ENCODE measurements around the gene TMEM176B. TPM values are rescaled to one million over a fixed set of nuclear protein-coding genes. Genes with fewer than 3 reads are reported as not detected.

Gene TMEM176B
- total RNA-seq, 2 donors from 2014 or later, result 0.31 to 0.35 TPM

DNA sequence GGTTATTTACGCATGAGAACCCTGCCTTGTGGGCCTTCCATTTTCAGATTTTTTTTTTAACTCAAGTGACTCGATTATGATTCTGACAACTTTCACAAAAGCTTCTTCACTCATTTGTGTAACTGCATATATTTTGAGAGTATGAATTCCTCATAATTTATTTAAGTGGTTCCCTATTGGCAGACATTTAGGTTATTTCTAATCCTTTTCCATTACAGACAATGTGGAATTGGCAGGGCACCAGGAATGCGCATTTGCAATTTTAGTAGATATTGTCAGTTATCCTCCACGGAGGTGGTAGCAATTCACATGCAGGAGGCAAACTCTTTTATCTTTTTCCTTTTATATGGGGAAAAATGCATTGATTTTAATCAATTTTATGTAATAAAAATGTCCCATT is 2.5 kb downstream of the TMEM176B start:
- Mint-ChIP-seq H3K4me1 (peaks cover 4% of the 10 kb centered on the region), H3K36me3 (ENCODE audit: low read depth) (no peaks in the 10 kb centered on the region), H3K27me3 (ENCODE audit: insufficient read depth) (peaks cover 55% of the 10 kb centered on the region), H3K4me3 (no peak overlapping the region), H3K9me3 (peaks cover 1% of the 10 kb centered on the region), H3K27ac (no peak overlapping the region)
- DNase-seq, result no peak
- no peak overlapping the region for H3K27ac ChIP-seq (ENCODE audit: low read depth, low read length)
- no peaks in the 10 kb centered on the region for H3K36me3 ChIP-seq (ENCODE audit: control insufficient read depth, insufficient read depth, low read length)
- TF ChIP-seq, protein P1, sequence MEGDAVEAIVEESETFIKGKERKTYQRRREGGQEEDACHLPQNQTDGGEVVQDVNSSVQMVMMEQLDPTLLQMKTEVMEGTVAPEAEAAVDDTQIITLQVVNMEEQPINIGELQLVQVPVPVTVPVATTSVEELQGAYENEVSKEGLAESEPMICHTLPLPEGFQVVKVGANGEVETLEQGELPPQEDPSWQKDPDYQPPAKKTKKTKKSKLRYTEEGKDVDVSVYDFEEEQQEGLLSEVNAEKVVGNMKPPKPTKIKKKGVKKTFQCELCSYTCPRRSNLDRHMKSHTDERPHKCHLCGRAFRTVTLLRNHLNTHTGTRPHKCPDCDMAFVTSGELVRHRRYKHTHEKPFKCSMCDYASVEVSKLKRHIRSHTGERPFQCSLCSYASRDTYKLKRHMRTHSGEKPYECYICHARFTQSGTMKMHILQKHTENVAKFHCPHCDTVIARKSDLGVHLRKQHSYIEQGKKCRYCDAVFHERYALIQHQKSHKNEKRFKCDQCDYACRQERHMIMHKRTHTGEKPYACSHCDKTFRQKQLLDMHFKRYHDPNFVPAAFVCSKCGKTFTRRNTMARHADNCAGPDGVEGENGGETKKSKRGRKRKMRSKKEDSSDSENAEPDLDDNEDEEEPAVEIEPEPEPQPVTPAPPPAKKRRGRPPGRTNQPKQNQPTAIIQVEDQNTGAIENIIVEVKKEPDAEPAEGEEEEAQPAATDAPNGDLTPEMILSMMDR (conservative IDR thresholded peaks at IDR 0.05), result no peak
- 80 to 100% methylated on average over 1 to 4 of the region's 4 CpGs for WGBS, 2 experiments (ENCODE audit: insufficient coverage in 1 of 2, insufficient read length in 1 of 2)
- H3K4me3 ChIP-seq (ENCODE audit: low read length), result no peak overlapping the region
- H3K9me3 ChIP-seq (ENCODE audit: control insufficient read depth, low read length), result peaks cover 5% of the 10 kb centered on the region
- H3K9ac ChIP-seq (ENCODE audit: extremely low read depth, low read length, poor library complexity, severe bottlenecking), result no peak overlapping the region
- peaks cover 80% of the 10 kb centered on the region for H3K27me3 ChIP-seq (ENCODE audit: control insufficient read depth, insufficient read depth, low read length, poor library complexity, severe bottlenecking)
- H3K4me1 ChIP-seq (ENCODE audit: control insufficient read depth, insufficient read depth, low read length), result no peaks in the 10 kb centered on the region

DNA sequence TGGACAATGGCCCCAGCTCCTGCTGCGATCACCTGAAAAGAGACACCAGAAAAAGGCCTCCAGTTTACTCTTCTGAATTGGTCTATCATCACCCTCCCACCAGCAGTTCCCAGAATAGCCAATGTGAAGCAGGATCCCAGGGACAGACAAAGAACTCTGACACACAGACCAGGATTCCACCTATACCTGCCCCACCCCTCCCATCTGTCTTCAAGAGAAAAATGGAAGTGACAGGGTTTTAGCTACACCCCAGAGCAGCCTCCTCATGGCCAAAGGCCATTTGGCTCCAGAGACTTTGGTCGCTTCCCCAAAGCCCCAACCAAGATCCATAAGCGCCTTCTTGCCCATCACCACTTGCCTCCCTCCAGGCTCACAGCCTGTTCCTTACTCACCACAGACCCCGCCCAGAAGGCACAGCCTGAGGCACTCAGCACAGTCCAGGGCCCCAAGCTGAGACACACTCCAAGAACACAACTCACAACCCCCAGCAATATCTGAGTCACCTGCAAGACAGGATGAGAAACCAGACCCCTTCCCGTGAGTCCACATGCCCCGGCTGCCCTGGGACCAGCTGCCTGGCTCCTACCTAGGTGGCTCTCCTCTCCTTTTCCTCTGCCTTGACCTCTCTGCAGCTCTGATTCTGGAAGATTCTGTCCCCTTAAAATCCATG is 6.5 kb downstream of the TMEM176B start:
- H3K9me3 ChIP-seq (ENCODE audit: control insufficient read depth, low read length), result no peaks in the 10 kb centered on the region
- H3K4me3 Mint-ChIP-seq, result no peak overlapping the region
- peaks cover 36% of the 10 kb centered on the region for H3K27me3 Mint-ChIP-seq (ENCODE audit: insufficient read depth)
- no peak overlapping the region for H3K27ac ChIP-seq (ENCODE audit: low read depth, low read length)
- no peaks in the 10 kb centered on the region for H3K36me3 ChIP-seq (ENCODE audit: control insufficient read depth, insufficient read depth, low read length)
- 83 to 92% methylated on average over 4 to 6 of the region's 6 CpGs for WGBS, 2 experiments (ENCODE audit: insufficient coverage in 1 of 2, insufficient read length in 1 of 2)
- no peaks in the 10 kb centered on the region for H3K4me1 Mint-ChIP-seq
- no peaks in the 10 kb centered on the region for H3K4me1 ChIP-seq (ENCODE audit: control insufficient read depth, insufficient read depth, low read length)
- H3K9me3 Mint-ChIP-seq, result no peaks in the 10 kb centered on the region
- no peak overlapping the region for H3K9ac ChIP-seq (ENCODE audit: extremely low read depth, low read length, poor library complexity, severe bottlenecking)
- no peak for DNase-seq
- H3K36me3 Mint-ChIP-seq (ENCODE audit: low read depth), result no peaks in the 10 kb centered on the region
- peaks cover 40% of the 10 kb centered on the region for H3K27me3 ChIP-seq (ENCODE audit: control insufficient read depth, insufficient read depth, low read length, poor library complexity, severe bottlenecking)
- TF ChIP-seq, protein P1 (conservative IDR thresholded peaks at IDR 0.05), result no peak
- no peak overlapping the region for H3K4me3 ChIP-seq (ENCODE audit: low read length)
- H3K27ac Mint-ChIP-seq, result no peak overlapping the region

DNA sequence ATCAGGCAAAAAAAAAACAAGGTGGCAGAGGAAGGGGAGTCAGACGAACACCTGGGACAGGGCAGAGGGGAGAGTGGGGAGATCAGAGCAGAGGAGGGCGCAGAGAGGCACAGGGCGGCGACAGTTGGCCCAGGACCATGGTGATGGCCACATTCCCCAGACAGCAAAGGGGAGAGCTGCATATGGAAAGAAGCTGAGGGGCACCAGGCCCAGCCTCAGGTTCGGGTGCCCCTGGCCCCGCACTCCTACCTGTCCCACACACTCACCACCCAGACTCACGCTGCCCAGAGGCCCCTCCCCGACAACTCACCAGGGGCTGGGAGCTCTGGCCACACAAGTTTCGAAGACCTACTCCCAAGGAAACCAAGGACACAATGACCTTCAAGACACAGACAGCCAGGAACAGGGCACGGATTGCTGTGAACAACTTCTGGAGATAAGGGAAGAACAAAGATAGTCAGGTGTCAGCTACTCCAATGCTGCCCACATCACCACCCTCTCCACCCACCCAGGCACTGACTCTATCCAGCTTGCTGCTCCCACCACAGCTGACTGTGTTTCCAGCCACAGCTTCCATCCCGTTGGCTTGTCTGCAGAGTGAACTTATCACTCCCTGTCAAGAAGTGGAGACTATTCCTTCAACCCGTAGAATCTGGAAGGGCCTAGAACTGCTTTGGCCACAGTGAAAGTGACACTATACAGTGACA is 8.3 kb downstream of the TMEM176B start:
- no peaks in the 10 kb centered on the region for H3K9me3 Mint-ChIP-seq
- peaks cover 23% of the 10 kb centered on the region for H3K27me3 Mint-ChIP-seq (ENCODE audit: insufficient read depth)
- no peaks in the 10 kb centered on the region for H3K36me3 Mint-ChIP-seq (ENCODE audit: low read depth)
- Histone ChIP-seq H3K9ac (ENCODE audit: extremely low read depth, low read length, poor library complexity, severe bottlenecking) (no peak overlapping the region), H3K36me3 (ENCODE audit: control insufficient read depth, insufficient read depth, low read length) (no peaks in the 10 kb centered on the region), H3K4me3 (ENCODE audit: low read length) (no peak overlapping the region), H3K4me1 (ENCODE audit: control insufficient read depth, insufficient read depth, low read length) (no peaks in the 10 kb centered on the region), H3K27ac (ENCODE audit: low read depth, low read length) (no peak overlapping the region), H3K27me3 (ENCODE audit: control insufficient read depth, insufficient read depth, low read length, poor library complexity, severe bottlenecking) (peaks cover 24% of the 10 kb centered on the region), H3K9me3 (ENCODE audit: control insufficient read depth, low read length) (no peaks in the 10 kb centered on the region)
- TF ChIP-seq, protein P1 (conservative IDR thresholded peaks at IDR 0.05), result no peak
- WGBS, 2 experiments (ENCODE audit: insufficient coverage in 1 of 2, insufficient read length in 1 of 2), result 87 to 93% methylated on average over 8 to 12 of the region's 12 CpGs
- H3K4me1 Mint-ChIP-seq, result no peaks in the 10 kb centered on the region
- H3K27ac Mint-ChIP-seq, result no peak overlapping the region
- no peak for DNase-seq
- no peak overlapping the region for H3K4me3 Mint-ChIP-seq
